Measurements from ENCODE around the gene CADPS. TPM values are rescaled to one million over a fixed set of nuclear protein-coding genes. Genes with fewer than 3 reads are reported as not detected.

CADPS gene
- total and polyA plus RNA-seq, 5 donors = 29.4 to 64.2 (median 39.3) TPM

DNA sequence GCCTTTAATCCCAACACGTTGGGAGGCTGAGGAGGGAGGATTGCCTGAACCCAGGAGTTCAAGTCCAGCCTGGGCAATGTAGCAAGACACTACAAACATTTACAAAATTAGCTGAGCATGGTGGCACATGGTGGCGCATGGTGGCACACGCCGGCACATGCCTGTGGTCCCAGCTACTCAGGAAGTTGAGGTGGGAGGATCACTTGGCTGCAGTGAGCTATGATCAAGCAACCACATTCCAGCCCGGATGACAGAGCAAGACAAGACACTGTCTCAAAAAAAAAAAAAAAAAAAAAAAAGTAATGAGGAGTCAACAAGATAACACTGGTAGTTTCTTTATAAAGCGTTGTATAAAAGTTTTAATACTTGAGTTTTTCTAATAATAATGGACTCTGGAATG, 511.9 kb downstream of the CADPS start:
- no peak for ATAC-seq
- Histone ChIP-seq H3K4me3 (ENCODE audit: low read length) (no peak overlapping the region), H3K27me3 (ENCODE audit: control insufficient read depth, insufficient read depth) (no peaks in the 10 kb centered on the region), H3K4me1 (ENCODE audit: control insufficient read depth, insufficient read depth, low read length) (no peaks in the 10 kb centered on the region), H3K9me3 (ENCODE audit: control insufficient read depth, low read length) (no peaks in the 10 kb centered on the region), H3K27ac (ENCODE audit: low read length) (no peak overlapping the region)
- intact Hi-C loops (cut with DNase I) = no loop called here
- WGBS = 78% methylated on average over 6 of the region's 6 CpGs
- DNase-seq = no peak

DNA sequence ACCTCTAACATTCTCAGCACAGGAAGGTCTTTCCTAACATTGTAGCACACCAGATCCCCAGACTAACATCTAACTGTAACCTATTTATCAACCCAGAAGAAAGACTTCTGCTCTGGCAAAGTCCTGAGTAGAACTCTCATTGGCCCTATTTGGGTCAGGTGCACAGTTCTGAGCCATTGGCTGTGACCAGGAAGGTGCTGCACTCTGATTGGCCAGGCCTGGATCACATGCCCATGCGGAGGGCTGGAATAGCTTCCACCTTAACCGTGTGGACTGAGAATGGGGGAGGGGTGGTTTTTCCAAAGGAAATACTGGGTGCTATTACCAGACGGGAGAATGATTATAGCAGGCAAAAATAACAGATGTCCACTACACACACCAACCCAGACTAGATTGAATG, 513.4 kb downstream of the CADPS start:
- Histone ChIP-seq H3K4me1 (ENCODE audit: control insufficient read depth, insufficient read depth, low read length) (no peaks in the 10 kb centered on the region), H3K9me3 (ENCODE audit: control insufficient read depth, low read length) (no peaks in the 10 kb centered on the region), H3K27ac (ENCODE audit: low read length) (no peak overlapping the region), H3K27me3 (ENCODE audit: control insufficient read depth, insufficient read depth) (no peaks in the 10 kb centered on the region), H3K4me3 (ENCODE audit: low read length) (no peak overlapping the region)
- intact Hi-C loops (cut with DNase I) = no loop called here
- no peak for DNase-seq
- no peak for ATAC-seq
- whole genome bisulfite sequencing = 61% methylated on average over 3 of the region's 3 CpGs

DNA sequence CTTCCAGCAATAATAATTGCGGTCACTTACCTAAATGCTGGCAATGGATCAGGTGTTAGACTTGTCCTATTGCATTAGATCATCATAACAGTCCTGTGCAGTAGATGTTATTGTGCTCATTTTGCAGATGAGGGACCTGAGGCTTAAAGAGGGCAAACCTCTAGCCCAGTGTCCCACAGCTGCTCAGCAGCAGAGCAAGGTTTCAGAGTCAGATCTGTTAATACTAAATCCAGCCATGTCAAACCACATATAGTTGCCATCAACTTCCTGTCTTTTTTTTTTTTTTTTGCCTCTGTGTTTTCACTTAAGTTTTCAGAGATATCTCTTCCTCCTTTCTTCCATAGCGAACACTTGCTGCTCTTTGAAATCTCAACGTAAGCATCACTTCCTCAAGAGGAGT, 514.0 kb downstream of the CADPS start:
- 77% methylated on average over 3 of the region's 3 CpGs for WGBS
- DNase-seq = no peak
- intact Hi-C loops (cut with DNase I) = no loop called here
- no peak overlapping the region for H3K4me3 ChIP-seq (ENCODE audit: low read length)
- no peaks in the 10 kb centered on the region for H3K4me1 ChIP-seq (ENCODE audit: control insufficient read depth, insufficient read depth, low read length)
- no peaks in the 10 kb centered on the region for H3K9me3 ChIP-seq (ENCODE audit: control insufficient read depth, low read length)
- H3K27ac ChIP-seq (ENCODE audit: low read length) = no peak overlapping the region
- ATAC-seq = no peak
- no peaks in the 10 kb centered on the region for H3K27me3 ChIP-seq (ENCODE audit: control insufficient read depth, insufficient read depth)

DNA sequence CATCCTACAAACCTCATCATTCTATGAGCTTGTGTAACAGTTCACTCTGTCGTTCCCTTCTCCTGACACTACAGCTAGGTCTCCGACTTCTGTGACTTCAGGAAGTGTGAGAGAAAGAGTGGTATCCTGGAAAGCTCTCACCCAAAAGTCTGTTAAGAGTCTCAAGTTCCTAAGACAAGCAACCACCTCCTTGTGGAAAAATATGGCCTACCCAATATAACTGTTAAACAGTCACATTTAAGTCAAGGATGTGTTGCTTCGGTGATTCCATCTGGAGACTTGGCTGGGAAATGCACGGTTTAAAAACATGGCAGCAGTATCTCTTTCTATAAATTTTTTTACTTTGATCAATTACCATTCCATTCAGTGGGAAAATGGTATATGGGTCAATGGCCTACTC, 515.7 kb downstream of the CADPS start:
- H3K4me3 ChIP-seq (ENCODE audit: low read length) = no peak overlapping the region
- H3K4me1 ChIP-seq (ENCODE audit: control insufficient read depth, insufficient read depth, low read length) = no peaks in the 10 kb centered on the region
- no peak for ATAC-seq
- no peaks in the 10 kb centered on the region for H3K27me3 ChIP-seq (ENCODE audit: control insufficient read depth, insufficient read depth)
- no peak for DNase-seq
- intact Hi-C loops (cut with DNase I) = no loop called here
- H3K27ac ChIP-seq (ENCODE audit: low read length) = no peak overlapping the region
- H3K9me3 ChIP-seq (ENCODE audit: control insufficient read depth, low read length) = no peaks in the 10 kb centered on the region
- 84% methylated on average over 4 of the region's 4 CpGs for WGBS

DNA sequence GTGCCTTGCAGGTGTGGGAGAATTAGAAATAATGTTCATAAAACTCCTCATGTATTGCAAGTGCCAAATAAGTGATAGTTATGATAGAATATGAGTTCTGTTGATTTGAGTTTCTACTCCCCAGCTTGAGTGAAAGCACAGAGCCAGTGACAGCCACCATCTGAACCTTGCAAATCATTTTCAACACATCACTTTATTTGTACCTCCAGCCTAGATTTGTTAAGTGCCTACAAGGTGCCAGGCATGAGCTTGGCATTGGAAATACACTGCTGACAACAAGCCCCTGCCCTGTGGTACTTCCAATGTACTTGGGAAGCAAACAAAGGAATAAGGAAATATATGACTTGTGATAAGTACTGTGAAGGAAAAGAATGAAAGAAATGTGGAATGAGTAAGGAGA, 518.9 kb downstream of the CADPS start:
- ATAC-seq = no peak
- H3K27me3 ChIP-seq (ENCODE audit: control insufficient read depth, insufficient read depth) = no peaks in the 10 kb centered on the region
- intact Hi-C loops (cut with DNase I) = no loop called here
- DNase-seq = no peak
- no peaks in the 10 kb centered on the region for H3K9me3 ChIP-seq (ENCODE audit: control insufficient read depth, low read length)
- H3K4me1 ChIP-seq (ENCODE audit: control insufficient read depth, insufficient read depth, low read length) = no peaks in the 10 kb centered on the region
- no peak overlapping the region for H3K4me3 ChIP-seq (ENCODE audit: low read length)
- no peak overlapping the region for H3K27ac ChIP-seq (ENCODE audit: low read length)

DNA sequence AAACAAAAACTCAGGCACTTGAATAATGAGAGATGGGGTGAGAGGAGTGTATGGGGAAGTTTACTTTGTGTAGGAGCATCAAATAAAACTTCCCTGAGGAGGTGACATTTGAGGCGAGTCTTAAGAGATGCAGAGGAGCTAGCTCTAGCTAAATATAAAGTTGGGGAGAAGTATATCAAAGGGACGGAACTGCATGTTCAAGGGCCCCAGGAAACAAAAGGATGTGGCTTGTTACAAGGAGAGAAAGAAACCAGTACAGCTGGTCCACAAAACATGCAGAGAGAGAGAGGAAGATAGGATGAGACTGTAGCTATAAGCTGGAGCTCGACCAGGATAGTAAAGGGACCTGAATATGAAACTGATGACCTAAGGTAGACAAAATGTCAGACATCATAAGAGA, 519.5 kb downstream of the CADPS start:
- no peak for DNase-seq
- intact Hi-C loops (cut with DNase I) = no loop called here
- no peak overlapping the region for H3K4me3 ChIP-seq (ENCODE audit: low read length)
- no peak overlapping the region for H3K27ac ChIP-seq (ENCODE audit: low read length)
- WGBS = 73% methylated on average over 3 of the region's 3 CpGs
- H3K4me1 ChIP-seq (ENCODE audit: control insufficient read depth, insufficient read depth, low read length) = no peaks in the 10 kb centered on the region
- no peaks in the 10 kb centered on the region for H3K9me3 ChIP-seq (ENCODE audit: control insufficient read depth, low read length)
- no peaks in the 10 kb centered on the region for H3K27me3 ChIP-seq (ENCODE audit: control insufficient read depth, insufficient read depth)
- no peak for ATAC-seq
